GM23248 (cell line): ENCODE measurements around the gene GOLT1B.

Experiments used
- EZH2 ChIP-seq: fragments of 200-600 bp; sonication (generic); IDR thresholded peaks from 2 replicates; pipeline ENCODE4 v1.6.1; 2018; ENCODE audit warnings: antibody characterized with exemption, mild to moderate bottlenecking; ENCODE audit not compliant: insufficient read depth, poor library complexity, severe bottlenecking
- EZH2phosphoT487 ChIP-seq: fragments of 200-600 bp; sonication (generic); IDR thresholded peaks from 2 replicates; pipeline ENCODE4 v1.6.1; 2018; ENCODE audit warnings: antibody characterized with exemption, moderate library complexity, mild to moderate bottlenecking, low read depth; ENCODE audit not compliant: insufficient read depth

- no peak for TF ChIP-seq EZH2phosphoT487
- TF ChIP-seq EZH2 = no peak
Observed at GRCh38 chr12:21561158-21561557, 59.6 kb downstream of the GOLT1B start.
